ENCODE measurements around the gene WDR91.

Gene WDR91

GRCh38 chr7:135185471-135186260 lies 25.7 kb downstream of the WDR91 start:
- Histone ChIP-seq H3K79me2 (ENCODE audit: insufficient read depth, low read length) (no peaks in the 10 kb centered on the region), H3F3A (ENCODE audit: low read depth) (no peaks in the 10 kb centered on the region), H3K9ac (ENCODE audit: low read depth, low read length, poor library complexity, severe bottlenecking) (no peak overlapping the region), H3K27me3 (ENCODE audit: insufficient read depth, low read length, poor library complexity, severe bottlenecking) (no peaks in the 10 kb centered on the region), H4K20me1 (ENCODE audit: insufficient read depth, low read length, poor library complexity, severe bottlenecking) (no peaks in the 10 kb centered on the region), H3K4me1 (ENCODE audit: insufficient read depth, low read length, poor library complexity, severe bottlenecking) (peaks cover 6% of the 10 kb centered on the region), H3K4me2 (ENCODE audit: low read depth, low read length, poor library complexity, severe bottlenecking) (no peak overlapping the region), H3K9me3 (ENCODE audit: insufficient read depth, low read depth, low read length) (peaks cover 15% of the 10 kb centered on the region; the same call in 1 of the 2 replicates), H3K36me3 (ENCODE audit: insufficient read depth, low read length) (peaks cover 16% of the 10 kb centered on the region; the same call in 1 of the 2 replicates), H3K4me3 (ENCODE audit: low read length, poor library complexity, severe bottlenecking) (no peak overlapping the region), H2AFZ (ENCODE audit: low read length) (no peak overlapping the region), H3K9me2 (replicated peaks; ENCODE audit: low read depth, low read length) (no peaks in the 10 kb centered on the region)
- TF ChIP-seq CTCF (conservative IDR thresholded peaks at IDR 0.05; ENCODE audit: low read length) (no peak), EZH2phosphoT487 (IDR thresholded peaks at IDR 0.05; ENCODE audit: borderline replicate concordance) (no peak)

- peaks cover 16% of the 10 kb centered on the region; the same call in 1 of the 2 replicates for H3K36me3 ChIP-seq (ENCODE audit: insufficient read depth, low read length)
- no peaks in the 10 kb centered on the region for H3K27me3 ChIP-seq (ENCODE audit: insufficient read depth, low read length, poor library complexity, severe bottlenecking)
- no peaks in the 10 kb centered on the region for H3K9me2 ChIP-seq (replicated peaks; ENCODE audit: low read depth, low read length)
- H3F3A ChIP-seq (ENCODE audit: low read depth): no peaks in the 10 kb centered on the region
- peaks cover 6% of the 10 kb centered on the region for H3K4me1 ChIP-seq (ENCODE audit: insufficient read depth, low read length, poor library complexity, severe bottlenecking)
- no peak overlapping the region for H3K4me2 ChIP-seq (ENCODE audit: low read depth, low read length, poor library complexity, severe bottlenecking)
- no peaks in the 10 kb centered on the region for H4K20me1 ChIP-seq (ENCODE audit: insufficient read depth, low read length, poor library complexity, severe bottlenecking)
- peaks cover 15% of the 10 kb centered on the region; the same call in 1 of the 2 replicates for H3K9me3 ChIP-seq (ENCODE audit: insufficient read depth, low read depth, low read length)
- no peak for TF ChIP-seq EZH2phosphoT487 (IDR thresholded peaks at IDR 0.05; ENCODE audit: borderline replicate concordance)
- no peak for TF ChIP-seq CTCF (conservative IDR thresholded peaks at IDR 0.05; ENCODE audit: low read length)
- H3K79me2 ChIP-seq (ENCODE audit: insufficient read depth, low read length): no peaks in the 10 kb centered on the region
- H3K4me3 ChIP-seq (ENCODE audit: low read length, poor library complexity, severe bottlenecking): no peak overlapping the region
- no peak overlapping the region for H3K9ac ChIP-seq (ENCODE audit: low read depth, low read length, poor library complexity, severe bottlenecking)
- no peak overlapping the region for H2AFZ ChIP-seq (ENCODE audit: low read length)
Observed at GRCh38 chr7:135184254-135184841, 27.0 kb downstream of the WDR91 start.

GRCh38 chr7:135183478-135183877 lies 27.8 kb downstream of the WDR91 start:
- no peak overlapping the region for H3K4me2 ChIP-seq (ENCODE audit: low read depth, low read length, poor library complexity, severe bottlenecking)
- no peaks in the 10 kb centered on the region for H3F3A ChIP-seq (ENCODE audit: low read depth)
- H4K20me1 ChIP-seq (ENCODE audit: insufficient read depth, low read length, poor library complexity, severe bottlenecking): no peaks in the 10 kb centered on the region
- no peak overlapping the region for H3K9ac ChIP-seq (ENCODE audit: low read depth, low read length, poor library complexity, severe bottlenecking)
- H3K4me1 ChIP-seq (ENCODE audit: insufficient read depth, low read length, poor library complexity, severe bottlenecking): peaks cover 6% of the 10 kb centered on the region
- H3K9me2 ChIP-seq (replicated peaks; ENCODE audit: low read depth, low read length): no peaks in the 10 kb centered on the region
- no peaks in the 10 kb centered on the region for H3K27me3 ChIP-seq (ENCODE audit: insufficient read depth, low read length, poor library complexity, severe bottlenecking)
- no peak for TF ChIP-seq CTCF (conservative IDR thresholded peaks at IDR 0.05; ENCODE audit: low read length)
- H3K79me2 ChIP-seq (ENCODE audit: insufficient read depth, low read length): no peaks in the 10 kb centered on the region
- H3K4me3 ChIP-seq (ENCODE audit: low read length, poor library complexity, severe bottlenecking): no peak overlapping the region
- H3K36me3 ChIP-seq (ENCODE audit: insufficient read depth, low read length): peaks cover 10% of the 10 kb centered on the region; the same call in 1 of the 2 replicates
- no peak overlapping the region for H2AFZ ChIP-seq (ENCODE audit: low read length)
- H3K9me3 ChIP-seq (ENCODE audit: insufficient read depth, low read depth, low read length): peaks cover 15% of the 10 kb centered on the region; the same call in 1 of the 2 replicates
